AG09309 (cell line): Measurements from ENCODE around the gene KRT7.

Source experiments
- DNase-seq: peaks from one replicate; pipeline ENCODE4 v3.0.0-alpha.2; 2010; ENCODE audit warnings: low read depth
- H3K4me3 ChIP-seq: 2 replicates; pipeline ENCODE4 v1.5.1; 2011; ENCODE audit warnings: mild to moderate bottlenecking, low read depth, low read length, moderate library complexity; ENCODE audit not compliant: control insufficient read depth
- TF ChIP-seq, protein P1 (sequence below): IDR thresholded peaks from 2 replicates; pipeline ENCODE4 v1.5.1; 2011; ENCODE audit warnings: mild to moderate bottlenecking, low read depth, low read length, inconsistent platforms; ENCODE audit not compliant: insufficient read depth, control insufficient read depth; ENCODE audit errors: missing control alignments

KRT7 gene

DNA sequence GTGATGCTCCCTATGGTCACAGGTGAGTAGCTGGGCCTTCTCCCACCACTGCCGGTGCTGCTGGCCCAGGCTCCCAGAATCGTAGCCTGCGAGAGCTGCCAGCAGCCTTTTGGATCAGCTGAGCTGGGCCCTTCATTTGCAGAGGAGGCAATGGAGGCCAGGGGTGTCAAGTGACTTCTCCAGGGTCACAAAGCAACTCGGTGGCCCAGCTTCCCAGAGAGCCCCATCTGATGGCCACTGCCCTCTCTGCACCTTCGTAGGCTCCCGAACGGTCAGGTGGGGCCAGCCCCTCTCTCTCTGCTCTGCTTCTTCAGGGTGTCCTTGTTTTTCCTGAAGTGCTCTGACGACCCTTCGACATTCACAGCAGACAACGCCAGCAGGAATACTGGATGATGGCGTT is 45.8 kb upstream of the KRT7 start:
- DNase-seq = no peak
- no peak overlapping the region for H3K4me3 ChIP-seq
- TF ChIP-seq, protein P1, sequence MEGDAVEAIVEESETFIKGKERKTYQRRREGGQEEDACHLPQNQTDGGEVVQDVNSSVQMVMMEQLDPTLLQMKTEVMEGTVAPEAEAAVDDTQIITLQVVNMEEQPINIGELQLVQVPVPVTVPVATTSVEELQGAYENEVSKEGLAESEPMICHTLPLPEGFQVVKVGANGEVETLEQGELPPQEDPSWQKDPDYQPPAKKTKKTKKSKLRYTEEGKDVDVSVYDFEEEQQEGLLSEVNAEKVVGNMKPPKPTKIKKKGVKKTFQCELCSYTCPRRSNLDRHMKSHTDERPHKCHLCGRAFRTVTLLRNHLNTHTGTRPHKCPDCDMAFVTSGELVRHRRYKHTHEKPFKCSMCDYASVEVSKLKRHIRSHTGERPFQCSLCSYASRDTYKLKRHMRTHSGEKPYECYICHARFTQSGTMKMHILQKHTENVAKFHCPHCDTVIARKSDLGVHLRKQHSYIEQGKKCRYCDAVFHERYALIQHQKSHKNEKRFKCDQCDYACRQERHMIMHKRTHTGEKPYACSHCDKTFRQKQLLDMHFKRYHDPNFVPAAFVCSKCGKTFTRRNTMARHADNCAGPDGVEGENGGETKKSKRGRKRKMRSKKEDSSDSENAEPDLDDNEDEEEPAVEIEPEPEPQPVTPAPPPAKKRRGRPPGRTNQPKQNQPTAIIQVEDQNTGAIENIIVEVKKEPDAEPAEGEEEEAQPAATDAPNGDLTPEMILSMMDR = no peak

DNA sequence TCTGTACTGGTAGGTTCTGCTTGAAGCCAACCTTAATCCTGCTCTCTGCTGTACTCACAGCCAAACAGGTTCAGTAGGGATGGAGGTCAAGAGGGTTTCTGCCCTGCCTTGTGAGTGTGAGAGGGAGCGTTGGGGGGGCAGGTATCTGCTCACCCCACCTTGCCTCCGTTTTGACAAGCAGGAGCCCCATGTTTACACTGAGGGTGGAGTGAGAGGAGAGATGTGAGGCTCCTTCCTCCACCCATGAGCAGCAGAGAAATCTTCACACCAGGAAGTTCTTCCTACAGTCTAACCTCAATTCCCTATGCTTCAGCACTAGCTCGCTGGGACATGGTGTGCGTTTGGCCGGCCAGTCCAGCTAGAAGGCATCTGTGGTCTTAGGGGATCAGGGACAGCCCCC is 45.4 kb upstream of the KRT7 start:
- no peak for DNase-seq
- H3K4me3 ChIP-seq = no peak overlapping the region
- TF ChIP-seq, protein P1 = no peak

DNA sequence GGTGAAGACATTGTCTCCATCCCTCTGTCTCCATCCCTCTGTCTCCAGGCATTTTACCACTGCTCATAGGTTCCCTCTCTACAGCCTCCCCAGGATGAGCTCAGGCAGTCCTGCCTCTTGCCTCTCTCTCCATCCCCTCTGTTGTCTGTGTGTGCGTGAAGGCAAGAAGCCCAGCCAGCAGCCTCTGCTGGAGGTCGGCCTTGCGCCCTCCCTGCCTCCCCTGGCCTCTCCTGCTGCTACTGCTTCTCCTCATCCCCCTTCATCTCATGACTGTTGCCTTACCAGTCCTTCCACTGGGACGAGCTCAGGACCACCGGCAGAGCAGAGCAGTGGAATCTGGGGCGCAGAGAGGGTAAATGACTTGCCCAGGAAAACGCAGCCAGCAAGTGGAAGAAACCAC is 44.4 kb upstream of the KRT7 start:
- DNase-seq = no peak
- no peak overlapping the region for H3K4me3 ChIP-seq
- TF ChIP-seq, protein P1 = no peak

DNA sequence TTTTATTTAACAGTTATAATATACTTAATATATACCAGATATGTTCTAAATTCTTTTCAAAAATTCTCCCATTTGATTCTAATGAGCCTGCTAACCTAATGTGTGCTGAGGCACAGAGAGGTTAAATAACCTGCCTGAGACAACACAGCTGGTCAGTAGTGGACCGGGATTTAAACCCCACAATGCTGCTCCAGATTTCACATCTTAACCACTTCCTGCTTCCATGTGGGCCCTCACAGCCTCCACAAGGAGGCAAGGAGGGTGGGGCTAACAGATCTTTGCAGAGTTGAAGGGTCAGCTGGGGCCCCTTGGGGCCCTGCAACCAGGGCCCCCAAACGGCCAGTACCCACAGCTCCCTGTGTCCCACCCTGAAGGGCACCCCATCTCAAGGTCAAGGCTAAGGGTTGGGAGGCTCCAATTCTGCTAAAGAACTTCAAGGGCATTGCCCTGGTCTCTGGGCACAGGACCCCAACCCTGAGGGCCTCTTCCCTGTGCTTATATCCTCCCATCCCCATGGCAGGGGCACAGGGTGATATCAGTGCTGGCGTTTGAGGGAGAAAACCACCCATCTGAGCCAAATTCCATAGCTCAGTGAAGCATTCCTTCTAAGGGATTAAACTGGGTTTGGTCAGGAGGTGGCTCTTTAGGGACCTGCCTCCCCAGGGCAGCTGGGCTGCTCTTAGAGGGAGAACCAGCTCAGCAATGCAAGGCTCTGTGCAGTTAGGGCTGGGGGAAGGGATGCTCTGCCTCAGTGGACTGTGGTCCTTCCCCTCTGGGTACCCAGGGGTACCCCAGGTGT is 43.5 kb upstream of the KRT7 start:
- TF ChIP-seq, protein P1 = peak; percentile 3
- H3K4me3 ChIP-seq = no peak overlapping the region
- no peak for DNase-seq

DNA sequence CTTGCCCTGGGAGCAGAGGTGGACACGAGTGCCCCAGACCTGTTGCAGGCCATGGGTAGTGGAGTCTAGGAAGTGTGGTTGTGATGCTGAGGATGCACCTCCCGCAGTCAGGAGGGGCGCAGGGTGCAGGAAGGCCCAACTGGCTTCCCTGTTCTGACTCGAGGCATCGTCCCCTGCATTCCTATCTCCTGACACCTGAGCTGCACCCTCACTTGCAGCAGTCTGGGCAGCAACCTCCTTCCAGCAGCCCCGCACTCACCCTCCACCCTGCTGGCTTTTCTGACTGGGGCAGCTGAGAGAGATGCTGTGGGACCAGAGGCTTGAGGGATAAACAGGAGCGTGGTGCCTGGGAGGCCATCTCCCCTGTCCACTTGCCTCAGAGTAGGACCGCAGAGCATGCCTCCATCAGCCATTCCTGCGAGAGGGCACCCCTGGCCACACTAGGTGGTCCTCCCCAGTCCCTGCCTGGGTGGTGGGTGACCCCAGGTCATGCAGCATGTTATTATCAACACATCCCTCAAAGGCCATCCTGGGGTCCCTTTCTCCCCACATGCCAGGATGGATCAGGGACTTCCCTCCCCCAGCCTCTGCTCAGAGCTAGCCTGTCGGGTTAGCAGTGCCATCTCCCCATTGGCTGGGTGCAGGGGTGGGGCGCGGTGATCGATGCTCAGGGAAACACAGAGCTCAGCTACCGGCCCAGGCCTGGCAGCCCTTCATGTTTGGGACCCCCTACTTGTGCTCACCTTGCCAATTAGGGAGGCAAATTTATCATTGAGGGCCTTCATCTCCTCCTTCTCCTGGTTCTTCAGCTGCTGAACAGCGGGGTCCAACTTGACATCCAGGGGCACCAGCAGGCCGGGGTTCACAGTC is 41.9 kb upstream of the KRT7 start:
- no peak overlapping the region for H3K4me3 ChIP-seq
- DNase-seq = no peak
- TF ChIP-seq, protein P1 = no peak

DNA sequence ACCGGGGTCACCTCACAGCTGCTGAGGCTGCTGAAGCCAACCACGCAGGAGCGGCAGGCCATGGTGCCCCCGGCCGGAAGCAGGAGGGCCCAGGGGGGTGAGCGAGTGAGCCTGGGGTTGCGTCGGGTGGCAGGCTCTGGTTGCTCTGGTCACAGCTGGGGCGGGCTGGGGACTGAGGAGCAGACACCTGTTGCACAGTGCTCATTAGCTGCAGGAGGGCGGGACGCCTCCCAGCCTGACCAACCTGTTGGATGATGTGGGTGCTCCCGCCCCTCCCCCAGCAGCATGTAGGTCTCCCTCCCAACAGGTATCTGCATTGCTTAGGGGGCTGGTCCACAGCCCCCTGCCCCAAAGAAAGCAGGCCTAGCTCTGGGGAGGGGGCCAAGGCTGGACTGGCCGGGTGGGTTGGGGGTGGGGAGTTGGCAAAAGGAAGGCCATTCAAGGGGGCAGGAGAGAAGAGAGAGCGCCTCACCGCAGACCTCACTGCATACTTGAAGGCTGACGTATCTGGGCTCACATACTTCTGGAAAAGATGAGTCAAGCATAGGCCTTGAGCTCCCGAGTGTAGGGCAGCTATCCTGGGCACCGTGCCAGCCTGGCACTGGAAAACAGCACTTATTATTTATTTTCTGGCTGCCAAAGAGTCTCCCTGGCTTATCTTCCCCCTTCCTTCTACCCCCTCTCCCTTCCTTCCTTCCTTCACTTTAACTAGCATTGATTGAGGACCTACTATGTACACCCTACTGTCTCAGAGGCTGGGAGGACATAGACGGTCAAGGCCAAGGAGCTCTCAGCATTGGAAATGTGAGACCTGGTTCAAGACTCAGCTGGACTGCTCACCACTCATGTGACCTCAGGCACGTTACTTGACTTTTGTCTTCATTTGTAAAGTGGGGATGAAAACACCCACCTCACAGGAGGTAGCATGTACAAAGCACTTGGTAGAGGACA is 40.9 kb upstream of the KRT7 start, which contains the start of gene KRT80:
KRT80 (minus strand) TSS at position 174 of the 951 bp plus-strand sequence; CDS start at position 62, 112 bp downstream.
- TF ChIP-seq, protein P1 = no peak
- no peak within 1 kb of the TSS for H3K4me3 ChIP-seq
- peak; percentile 99 for DNase-seq
